Activated naive CD4-positive, alpha-beta T cell (primary cell): ENCODE results near the gene POLR2F.

Source experiments
- DNase-seq, 4 experiments: peaks; one replicate each; lab custom pipeline; 2025; lab: John Stamatoyannopoulos, UW

The POLR2F gene

GRCh38 chr22:37953437-37954179 is at the start of gene POLR2F, which contains the start of gene C22orf23:
POLR2F (plus strand) TSS chr22:37953699; CDS start chr22:37953788, 89 bp downstream.
C22orf23 (minus strand) TSS chr22:37953601; CDS start chr22:37953149, 452 bp downstream.
- DNase-seq: peak; percentile 81 to 97 (median 94)

GRCh38 chr22:37904572-37905533 is 48.6 kb upstream of the POLR2F start:
- DNase-seq: no peak

- peak in 1 of 4 experiments; percentile 64 for DNase-seq
Observed at GRCh38 chr22:37905534-37906363, 47.8 kb upstream of the POLR2F start, which contains the start of gene MICALL1. MICALL1 (plus strand) TSS chr22:37906297; CDS start chr22:37906423, 126 bp downstream.

- DNase-seq: peak in 1 of 4 experiments; percentile 11
Observed at GRCh38 chr22:37906364-37907008, 47.0 kb upstream of the POLR2F start.

- no peak for DNase-seq
Observed at GRCh38 chr22:37907036-37907954, 46.2 kb upstream of the POLR2F start.

GRCh38 chr22:37909766-37910165 is 43.7 kb upstream of the POLR2F start:
- no peak for DNase-seq

- no peak for DNase-seq
Observed at GRCh38 chr22:37910890-37911672, 42.4 kb upstream of the POLR2F start.

- no peak for DNase-seq
Observed at GRCh38 chr22:37911697-37912096, 41.8 kb upstream of the POLR2F start.

GRCh38 chr22:37912171-37912570 is 41.3 kb upstream of the POLR2F start:
- DNase-seq: no peak

GRCh38 chr22:37913233-37913721 is 40.2 kb upstream of the POLR2F start:
- no peak for DNase-seq

GRCh38 chr22:37916311-37916710 is 37.2 kb upstream of the POLR2F start:
- no peak for DNase-seq

- DNase-seq: no peak
Observed at GRCh38 chr22:37917874-37918548, 35.5 kb upstream of the POLR2F start.

GRCh38 chr22:37918580-37919270 is 34.8 kb upstream of the POLR2F start:
- DNase-seq: no peak

- no peak for DNase-seq
Observed at GRCh38 chr22:37920126-37920525, 33.4 kb upstream of the POLR2F start.

- no peak for DNase-seq
Observed at GRCh38 chr22:37922191-37922590, 31.3 kb upstream of the POLR2F start.

- no peak for DNase-seq
Observed at GRCh38 chr22:37923927-37924326, 29.6 kb upstream of the POLR2F start.

- no peak for DNase-seq
Observed at GRCh38 chr22:37924386-37925065, 29.0 kb upstream of the POLR2F start.
